Psoas muscle (tissue), 8 donors: ENCODE data around the gene SUGP2. TPM values are rescaled to one million over a fixed set of nuclear protein-coding genes. Genes with fewer than 3 reads are reported as not detected.
"Not testable (repeated sequence)": the region's sequence is repeated elsewhere in the genome, so short reads cannot be mapped to it uniquely, and the experiment has no call there.

ENCODE experiments used
- ATAC-seq, 4 donors: fragments of 200-7000 bp; cut with Tn5 transposase; one replicate each; pipeline ENCODE4 v1.9.1; 2020; ENCODE audit warnings: moderate library complexity in 3 of 4, mild to moderate bottlenecking in 2 of 4
- DNase-seq, 2 donors: peaks; one replicate each; pipeline ENCODE4 v3.0.0-alpha.2; 2020
- H3K27ac ChIP-seq: fragments of 200-600 bp; one replicate; pipeline ENCODE4 v1.8.0; 2022
- H3K27me3 ChIP-seq, 3 donors: fragments of 200-600 bp in 1 of 3; one replicate each; pipeline versions ENCODE4 v1.6.1 to v1.8.0; 2013 to 2022; ENCODE audit warnings: low read length in 2 of 3, mild to moderate bottlenecking in 2 of 3, moderate library complexity in 1 of 3; ENCODE audit not compliant: insufficient read depth in 3 of 3
- H3K36me3 ChIP-seq, 2 donors: fragments of 200-600 bp in 1 of 2; one replicate each; pipeline versions ENCODE4 v1.6.1 to v1.8.0; 2013 to 2022; ENCODE audit warnings: low read depth in 1 of 2, mild to moderate bottlenecking in 1 of 2, moderate library complexity in 1 of 2; ENCODE audit not compliant: insufficient read depth in 1 of 2
- H3K4me1 ChIP-seq: fragments of 200-600 bp; one replicate; pipeline ENCODE4 v1.8.0; 2022
- H3K4me3 ChIP-seq: fragments of 200-600 bp; one replicate; pipeline ENCODE4 v1.8.0; 2022; ENCODE audit warnings: mild to moderate bottlenecking
- H3K9me3 ChIP-seq: fragments of 200-600 bp; one replicate; pipeline ENCODE4 v1.8.0; 2022
- CTCF ChIP-seq: fragments of 200-600 bp; IDR thresholded peaks from one replicate; pipeline ENCODE4 v1.8.0; 2022; ENCODE audit warnings: antibody characterized with exemption
- WGBS, 3 donors: extraction: QIAGEN DNeasy Blood & Tissue Kit; methylation state at CpG; one replicate each; pipeline versions ENCODE4 v1.1.6 to v1.1.7; 2013; 5-methylcytosine and 5-hydroxymethylcytosine counted together
- intact Hi-C, 2 donors: fragments of 100-400 bp; cut with DNase I; formaldehyde crosslinking; loops; one replicate each; pipeline versions ENCODE4 v1.11.0 to v1.14.2; 2022
- polyA plus RNA-seq, 3 donors: library from polyadenylated mRNA; stranded (reverse); fragments of 200-250 nt; gene quantifications; one replicate each; pipeline ENCODE4 v1.2.3, GENCODE V29; 2013
- total RNA-seq, 4 donors: library from RNA; stranded (reverse); fragmentation: NEBNext Ultra II Directional in 2 of 4; extraction: Animal tissue kit (Norgen Biotek cat#: 25700) in 2 of 4; gene quantifications; one replicate each; pipeline versions ENCODE4 v1.2.1 to v1.2.4, GENCODE V29; 2021 to 2023
- donor health status: healthy with polysubstance abuse.
- donor health status: DM: no; HTN: no; CAD: no; lungs with moderate emphysema.
- donor health status: Bipolar disorder and iron deficiency.
- donor health status: healthy.
- donor health status: DM: yes; HTN: yes; CAD: no.
- donor health status: DM: no; HTN: no; CAD: no.
- donor health status: DM: no; HTN: no; CAD: no.
- donor health status: DM: yes; HTN: yes; CAD: no.

Gene SUGP2
- total and polyA plus RNA-seq, 7 donors = 31.8 to 53.3 (median 43.9) TPM

GRCh38 chr19:18960370-18960769 is 72.9 kb downstream of the SUGP2 start:
- Histone ChIP-seq H3K27me3 (peaks cover 0 to 21% (median 0%) of the 10 kb centered on the region in 3 donors), H3K9me3 (no peaks in the 10 kb centered on the region), H3K36me3 (no peaks in the 10 kb centered on the region), H3K4me1 (no peaks in the 10 kb centered on the region), H3K27ac (no peak overlapping the region), H3K4me3 (no peak overlapping the region)
- DNase-seq (no peak), ATAC-seq (no peak)
- 84 to 89% (median 84%) methylated on average over 4 of the region's 4 CpGs for WGBS, 3 donors
- intact Hi-C loops = no loop called here
- TF ChIP-seq CTCF = no peak

GRCh38 chr19:18955042-18955441 is 78.3 kb downstream of the SUGP2 start:
- Histone ChIP-seq H3K9me3 (no peaks in the 10 kb centered on the region), H3K4me1 (no peaks in the 10 kb centered on the region), H3K27me3 (no peaks in the 10 kb centered on the region), H3K36me3 (no peaks in the 10 kb centered on the region), H3K27ac (no peak overlapping the region), H3K4me3 (no peak overlapping the region)
- no peak for TF ChIP-seq CTCF
- DNase-seq (no peak), ATAC-seq (no peak)
- 92 to 95% (median 94%) methylated on average over 2 of the region's 2 CpGs for WGBS, 3 donors
- intact Hi-C loops = no loop called here

DNA sequence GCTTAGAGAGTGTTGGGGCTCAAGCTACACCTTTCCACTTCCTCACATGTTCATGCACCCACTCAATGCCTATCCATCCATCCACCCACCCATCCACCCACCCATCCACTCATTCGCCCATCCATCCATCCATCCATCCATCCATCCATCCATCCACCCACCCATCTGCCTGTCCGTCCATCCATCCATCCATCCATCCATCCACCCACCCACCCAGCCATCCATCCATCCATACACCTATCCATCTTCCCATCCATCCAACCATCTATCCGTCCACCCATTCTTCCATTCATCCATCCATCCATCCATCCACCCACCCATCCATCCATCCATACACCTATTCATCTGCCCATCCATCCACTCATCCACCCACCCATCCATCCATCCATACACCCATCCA is 79.2 kb downstream of the SUGP2 start:
- no peaks in the 10 kb centered on the region for H3K27me3 ChIP-seq
- DNase-seq (no peak), ATAC-seq (no peak)
- no peak for TF ChIP-seq CTCF
- intact Hi-C loops = no loop called here
- H3K4me1 ChIP-seq = no peaks in the 10 kb centered on the region
- no peak overlapping the region for H3K27ac ChIP-seq
- no peaks in the 10 kb centered on the region for H3K9me3 ChIP-seq
- H3K36me3 ChIP-seq = no peaks in the 10 kb centered on the region
- no peak overlapping the region for H3K4me3 ChIP-seq
- WGBS, 3 donors = 80 to 85% (median 84%) methylated on average over 3 of the region's 3 CpGs

DNA sequence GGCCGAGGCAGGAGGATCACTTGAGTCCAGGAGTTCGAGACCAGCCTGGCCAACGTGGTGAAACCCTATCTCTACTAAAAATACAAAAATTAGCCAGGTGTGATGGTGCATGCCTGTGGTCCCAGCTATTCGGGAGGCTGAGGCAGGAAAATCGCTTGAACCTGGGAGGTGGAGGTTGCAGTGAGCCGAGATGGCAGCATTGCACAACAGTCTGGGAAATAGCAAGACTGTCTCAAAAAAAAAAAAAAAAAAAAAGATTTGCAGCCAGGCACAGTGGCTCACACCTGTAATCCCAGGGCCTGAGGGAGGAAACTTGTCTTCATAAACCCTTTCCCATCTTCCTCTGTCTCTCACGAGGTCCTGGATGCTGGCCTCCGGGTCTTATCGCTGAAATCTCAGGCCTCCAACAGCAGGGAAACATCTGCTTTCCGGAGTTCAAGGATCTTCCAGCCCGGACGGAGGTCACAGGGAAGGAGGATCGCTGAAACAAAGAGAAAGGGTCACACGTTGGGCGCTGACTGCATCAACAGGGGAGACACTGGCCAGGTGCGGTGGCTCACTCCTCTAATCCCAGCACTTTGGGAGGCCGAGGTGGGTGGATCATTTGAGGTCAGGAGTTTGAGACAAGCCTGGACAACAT is 80.8 kb downstream of the SUGP2 start:
- ATAC-seq = peak in 2 of 4 donors; percentile 9 to 29
- DNase-seq, H3K4me1 ChIP-seq, H3K9me3 ChIP-seq, H3K27ac ChIP-seq, H3K36me3 ChIP-seq, H3K4me3 ChIP-seq, intact Hi-C loops, H3K27me3 ChIP-seq: not testable (repeated sequence)
- WGBS, 3 donors = 34 to 39% (median 37%) methylated on average over 17 of the region's 17 CpGs

GRCh38 chr19:18951721-18952281 is 81.5 kb downstream of the SUGP2 start:
- Histone ChIP-seq H3K27ac (no peak overlapping the region), H3K9me3 (no peaks in the 10 kb centered on the region), H3K27me3 (no peaks in the 10 kb centered on the region), H3K36me3 (peaks cover 0 to 2% of the 10 kb centered on the region in 2 donors), H3K4me3 (no peak overlapping the region), H3K4me1 (no peaks in the 10 kb centered on the region)
- WGBS, 3 donors = 85 to 91% (median 85%) methylated on average over 6 to 7 of the region's 7 CpGs
- intact Hi-C loops = no loop called here
- TF ChIP-seq CTCF = no peak
- peak in 1 of 4 donors; percentile 31 for ATAC-seq
- DNase-seq = no peak
